ENCODE measurements around the gene ATF7IP. TPM values are rescaled to one million over a fixed set of nuclear protein-coding genes. Genes with fewer than 3 reads are reported as not detected.

ATF7IP gene
- total RNA-seq, 1 experiment from 2014 or later: 25.4 TPM

GRCh38 chr12:14521822-14522221 lies 156.3 kb downstream of the ATF7IP start:
- POLR2A ChIA-PET: no interaction called here
- Histone ChIP-seq H3K9me3 (ENCODE audit: control insufficient read depth, insufficient read depth, low read depth, low read length) (no peaks in the 10 kb centered on the region), H3K4me1 (ENCODE audit: control insufficient read depth, insufficient read depth, low read length) (no peaks in the 10 kb centered on the region), H3K27me3 (ENCODE audit: control insufficient read depth, insufficient read depth, low read length) (no peaks in the 10 kb centered on the region), H3K36me3 (ENCODE audit: control insufficient read depth, insufficient read depth, low read length) (no peaks in the 10 kb centered on the region), H3K27ac (ENCODE audit: low read length) (no peak overlapping the region), H3K4me3 (ENCODE audit: low read depth in 2 of 2, low read length in 2 of 2) (no peak overlapping the region)
- in situ Hi-C loops (cut with HindIII; ENCODE audit: low pct_unique_long_range_greater_than_20kb, low sequenced_read_pairs): no loop called here
- ATAC-seq: no peak
- CTCF ChIA-PET: no interaction called here
- no peak for TF ChIP-seq POLR2AphosphoS5 (IDR thresholded peaks at IDR 0.05; ENCODE audit: low read depth, low read length)
- TF ChIP-seq TCF7L2 (IDR thresholded peaks at IDR 0.05; ENCODE audit: low read depth, low read length): no peak
- no peak for TF ChIP-seq REST (IDR thresholded peaks at IDR 0.05; ENCODE audit: insufficient read depth in 1 of 2, low read depth in 2 of 2, low read length in 1 of 2)
- TF ChIP-seq CTCF (IDR thresholded peaks at IDR 0.05): no peak
- no TSS peak for BruUV-seq (replicated peaks)
- intact Hi-C loops (cut with micrococcal nuclease; ENCODE audit: unreplicated experiment): no loop called here
- no peak for DNase-seq (ENCODE audit: low read depth, low spot score)

GRCh38 chr12:14525964-14526363 lies 160.5 kb downstream of the ATF7IP start:
- Histone ChIP-seq H3K36me3 (ENCODE audit: control insufficient read depth, insufficient read depth, low read length) (no peaks in the 10 kb centered on the region), H3K4me1 (ENCODE audit: control insufficient read depth, insufficient read depth, low read length) (no peaks in the 10 kb centered on the region), H3K27ac (ENCODE audit: low read length) (no peak overlapping the region), H3K9me3 (ENCODE audit: control insufficient read depth, insufficient read depth, low read depth, low read length) (no peaks in the 10 kb centered on the region), H3K27me3 (ENCODE audit: control insufficient read depth, insufficient read depth, low read length) (no peaks in the 10 kb centered on the region), H3K4me3 (ENCODE audit: low read depth in 2 of 2, low read length in 2 of 2) (no peak overlapping the region)
- no peak for DNase-seq (ENCODE audit: low read depth, low spot score)
- BruUV-seq (replicated peaks): no TSS peak
- TF ChIP-seq CTCF (IDR thresholded peaks at IDR 0.05) (no peak), TCF7L2 (IDR thresholded peaks at IDR 0.05; ENCODE audit: low read depth, low read length) (no peak), POLR2AphosphoS5 (IDR thresholded peaks at IDR 0.05; ENCODE audit: low read depth, low read length) (no peak), SIN3A (IDR thresholded peaks at IDR 0.05; ENCODE audit: borderline replicate concordance, insufficient read depth, low read depth, low read length) (no peak), REST (IDR thresholded peaks at IDR 0.05; ENCODE audit: insufficient read depth in 1 of 2, low read depth in 2 of 2, low read length in 1 of 2) (no peak)
- intact Hi-C loops (cut with micrococcal nuclease; ENCODE audit: unreplicated experiment) (no loop called here), in situ Hi-C loops (cut with HindIII; ENCODE audit: low pct_unique_long_range_greater_than_20kb, low sequenced_read_pairs) (no loop called here)
- CTCF ChIA-PET: no interaction called here
- POLR2A ChIA-PET: no interaction called here
- no peak for ATAC-seq
